Mesendoderm (in vitro differentiated cells): ENCODE results near the gene TRAPPC3L.

Experiments
- DNase-seq: peaks from one replicate; pipeline ENCODE4 v3.0.0; 2013
- H2AK5ac ChIP-seq: 2 replicates; pipeline ENCODE4 v1.6.1; 2013; ENCODE audit warnings: low read length, inconsistent platforms
- H2BK120ac ChIP-seq: 2 replicates; pipeline ENCODE4 v1.6.1; 2013; ENCODE audit warnings: low read depth, mild to moderate bottlenecking, low read length, moderate library complexity, mixed read lengths
- H2BK15ac ChIP-seq: replicated peaks from 2 replicates; pipeline ENCODE4 v1.6.1; 2013; ENCODE audit warnings: low read depth, mild to moderate bottlenecking, moderate library complexity
- H2BK5ac ChIP-seq: 2 replicates; pipeline ENCODE4 v1.6.1; 2013; ENCODE audit warnings: low read length, inconsistent platforms
- H3K18ac ChIP-seq: 2 replicates; pipeline ENCODE4 v1.6.1; 2013; ENCODE audit warnings: mild to moderate bottlenecking, low read length, mixed read lengths
- H3K23ac ChIP-seq: one replicate; pipeline ENCODE4 v1.6.1; 2013; ENCODE audit warnings: low read length
- H3K27ac ChIP-seq: 2 replicates; pipeline ENCODE4 v1.5.1; 2013; ENCODE audit warnings: low read depth, mild to moderate bottlenecking, inconsistent platforms, low read length, moderate library complexity
- H3K27me3 ChIP-seq: 2 replicates; pipeline ENCODE4 v1.6.1; 2013; ENCODE audit warnings: low read length, control low read depth, mild to moderate bottlenecking, inconsistent platforms; ENCODE audit not compliant: insufficient read depth, poor library complexity
- H3K36me3 ChIP-seq: 2 replicates; pipeline ENCODE4 v1.6.1; 2013; ENCODE audit warnings: low read length, inconsistent platforms; ENCODE audit not compliant: control insufficient read depth, insufficient read depth
- H3K4ac ChIP-seq: one replicate; pipeline ENCODE4 v1.6.1; 2013; ENCODE audit warnings: low read depth, mild to moderate bottlenecking, low read length, moderate library complexity
- H3K4me1 ChIP-seq: 2 replicates; pipeline ENCODE4 v1.6.1; 2013; ENCODE audit warnings: low read depth, low read length, inconsistent platforms; ENCODE audit not compliant: control insufficient read depth
- H3K4me2 ChIP-seq: 2 replicates; pipeline ENCODE4 v1.6.1; 2013; ENCODE audit warnings: low read length
- H3K4me3 ChIP-seq: 2 replicates; pipeline ENCODE4 v1.5.1; 2013; ENCODE audit warnings: mild to moderate bottlenecking, low read length
- H3K56ac ChIP-seq: one replicate; pipeline ENCODE4 v1.6.1; 2013; ENCODE audit warnings: low read length
- H3K79me1 ChIP-seq: 2 replicates; pipeline ENCODE4 v1.6.1; 2013; ENCODE audit warnings: low read length, inconsistent platforms
- H3K79me2 ChIP-seq: 2 replicates; pipeline ENCODE4 v1.6.1; 2013; ENCODE audit warnings: mild to moderate bottlenecking, low read length; ENCODE audit not compliant: control insufficient read depth, insufficient read depth
- H3K9ac ChIP-seq: 2 replicates; pipeline ENCODE4 v1.6.1; 2013; ENCODE audit warnings: low read length, inconsistent platforms
- H4K5ac ChIP-seq: one replicate; pipeline ENCODE4 v1.6.1; 2013; ENCODE audit warnings: low read length
- H4K8ac ChIP-seq: one replicate; pipeline ENCODE4 v1.6.1; 2013; ENCODE audit warnings: low read depth, mild to moderate bottlenecking, control low read depth, low read length, moderate library complexity
- WGBS: extraction: QIAGEN DNeasy Blood & Tissue Kit; methylation state at CpG from one replicate; pipeline ENCODE4 v1.1.7; 2013; ENCODE audit warnings: low lambda C conversion rate, missing lambda C conversion rate; ENCODE audit not compliant: insufficient coverage; ENCODE audit errors: extremely low coverage; 5-methylcytosine and 5-hydroxymethylcytosine counted together

The TRAPPC3L gene

GRCh38 chr6:116529466-116530290, 15.8 kb downstream of the TRAPPC3L start:
- no peak overlapping the region for H2BK120ac ChIP-seq
- H3K79me1 ChIP-seq: no peaks in the 10 kb centered on the region
- H3K9ac ChIP-seq: peak overlapping the region; percentile 1
- no peaks in the 10 kb centered on the region for H3K36me3 ChIP-seq
- H4K8ac ChIP-seq: no peak overlapping the region
- peak overlapping the region; percentile 69 for H3K56ac ChIP-seq
- no peak overlapping the region for H3K4me2 ChIP-seq
- H3K79me2 ChIP-seq: no peaks in the 10 kb centered on the region
- no peak overlapping the region for H3K18ac ChIP-seq
- no peak overlapping the region for H4K5ac ChIP-seq
- H3K4ac ChIP-seq: no peak overlapping the region
- H3K4me3 ChIP-seq: no peak overlapping the region
- DNase-seq: peak; percentile 51
- H2AK5ac ChIP-seq: peak overlapping the region; percentile 64
- no peak overlapping the region for H3K27ac ChIP-seq
- no peaks in the 10 kb centered on the region for H3K27me3 ChIP-seq
- no peak overlapping the region for H2BK15ac ChIP-seq
- no peak overlapping the region for H3K23ac ChIP-seq
- WGBS: no CpG with 5 or more reads among the region's 3 CpGs
- no peak overlapping the region for H2BK5ac ChIP-seq
- peaks cover 8% of the 10 kb centered on the region for H3K4me1 ChIP-seq

- peak; percentile 92 for DNase-seq
- Histone ChIP-seq H3K18ac (no peak overlapping the region), H2AK5ac (no peak overlapping the region), H3K23ac (no peak overlapping the region), H4K5ac (no peak overlapping the region), H3K9ac (no peak overlapping the region), H2BK5ac (peak overlapping the region; percentile 61), H3K79me1 (no peaks in the 10 kb centered on the region), H3K27me3 (no peaks in the 10 kb centered on the region), H3K4me3 (no peak overlapping the region), H2BK120ac (no peak overlapping the region), H3K4ac (no peak overlapping the region), H2BK15ac (peak overlapping the region; percentile 22), H3K27ac (no peak overlapping the region), H3K79me2 (no peaks in the 10 kb centered on the region), H3K56ac (peak overlapping the region; percentile 79), H4K8ac (no peak overlapping the region), H3K4me2 (peak overlapping the region; percentile 14), H3K4me1 (peaks cover 10% of the 10 kb centered on the region), H3K36me3 (no peaks in the 10 kb centered on the region)
- no CpG with 5 or more reads among the region's 3 CpGs for WGBS
Observed at GRCh38 chr6:116528780-116529179, 16.7 kb downstream of the TRAPPC3L start.

- H2BK15ac ChIP-seq: no peak overlapping the region
- no peaks in the 10 kb centered on the region for H3K36me3 ChIP-seq
- H3K79me1 ChIP-seq: no peaks in the 10 kb centered on the region
- whole genome bisulfite sequencing: no CpG with 5 or more reads among the region's 1 CpG
- no peak overlapping the region for H2BK5ac ChIP-seq
- peaks cover 7% of the 10 kb centered on the region for H3K4me1 ChIP-seq
- DNase-seq: no peak
- H3K27ac ChIP-seq: no peak overlapping the region
- no peaks in the 10 kb centered on the region for H3K27me3 ChIP-seq
- H2AK5ac ChIP-seq: no peak overlapping the region
- no peak overlapping the region for H3K9ac ChIP-seq
- H3K23ac ChIP-seq: no peak overlapping the region
- H3K4me3 ChIP-seq: no peak overlapping the region
- H4K5ac ChIP-seq: no peak overlapping the region
- no peaks in the 10 kb centered on the region for H3K79me2 ChIP-seq
- no peak overlapping the region for H4K8ac ChIP-seq
- H3K56ac ChIP-seq: no peak overlapping the region
- no peak overlapping the region for H3K4me2 ChIP-seq
- H3K18ac ChIP-seq: no peak overlapping the region
- no peak overlapping the region for H2BK120ac ChIP-seq
- H3K4ac ChIP-seq: no peak overlapping the region
Observed at GRCh38 chr6:116528133-116528532, 17.4 kb downstream of the TRAPPC3L start.

GRCh38 chr6:116524236-116524635, 21.2 kb downstream of the TRAPPC3L start:
- no peak overlapping the region for H3K23ac ChIP-seq
- WGBS: no CpG with 5 or more reads among the region's 2 CpGs

GRCh38 chr6:116522896-116523295, 22.6 kb downstream of the TRAPPC3L start:
- no peaks in the 10 kb centered on the region for H3K27me3 ChIP-seq
- no peaks in the 10 kb centered on the region for H3K79me1 ChIP-seq
- H3K4me2 ChIP-seq: no peak overlapping the region
- no peak overlapping the region for H4K5ac ChIP-seq
- H3K36me3 ChIP-seq: no peaks in the 10 kb centered on the region
- no peak overlapping the region for H4K8ac ChIP-seq
- no peaks in the 10 kb centered on the region for H3K79me2 ChIP-seq
- no peak overlapping the region for H3K56ac ChIP-seq
- peak overlapping the region; percentile 38 for H2BK120ac ChIP-seq
- H3K4me1 ChIP-seq: peaks cover 2% of the 10 kb centered on the region
- H3K4me3 ChIP-seq: no peak overlapping the region
- H3K23ac ChIP-seq: no peak overlapping the region
- no peak overlapping the region for H2BK15ac ChIP-seq
- no peak overlapping the region for H3K9ac ChIP-seq
- H3K27ac ChIP-seq: no peak overlapping the region
- H3K4ac ChIP-seq: no peak overlapping the region
- H3K18ac ChIP-seq: no peak overlapping the region
- H2AK5ac ChIP-seq: no peak overlapping the region
- WGBS: no CpG with 5 or more reads among the region's 2 CpGs
- H2BK5ac ChIP-seq: no peak overlapping the region
- peak; percentile 75 for DNase-seq

More at GRCh38 chr6:116524236-116524635, 21.2 kb downstream of the TRAPPC3L start:
- H3K18ac ChIP-seq: no peak overlapping the region
- DNase-seq: peak; percentile 60
- H2BK15ac ChIP-seq: no peak overlapping the region
- H3K56ac ChIP-seq: no peak overlapping the region
- no peaks in the 10 kb centered on the region for H3K27me3 ChIP-seq
- H3K4me2 ChIP-seq: no peak overlapping the region
- no peak overlapping the region for H2BK120ac ChIP-seq
- no peak overlapping the region for H3K9ac ChIP-seq
- no peaks in the 10 kb centered on the region for H3K36me3 ChIP-seq
- peaks cover 4% of the 10 kb centered on the region for H3K4me1 ChIP-seq
- no peak overlapping the region for H4K5ac ChIP-seq
- H3K79me1 ChIP-seq: no peaks in the 10 kb centered on the region
- H4K8ac ChIP-seq: no peak overlapping the region
- no peak overlapping the region for H3K4me3 ChIP-seq
- H2AK5ac ChIP-seq: no peak overlapping the region
- H3K4ac ChIP-seq: no peak overlapping the region
- no peak overlapping the region for H3K27ac ChIP-seq
- H3K79me2 ChIP-seq: no peaks in the 10 kb centered on the region
- H2BK5ac ChIP-seq: no peak overlapping the region
